HepG2 (cell line): Measurements from ENCODE around the gene FLG2. TPM values are rescaled to one million over a fixed set of nuclear protein-coding genes. Genes with fewer than 3 reads are reported as not detected.
A peak's percentile ranks its signal among the peaks of the same experiment; 100 is the strongest.

Source experiments
- ATAC-seq: fragments of 200-7000 bp; cut with Tn5 transposase; 3 replicates; pipeline ENCODE4 v1.9.1; 2020; ENCODE audit warnings: mild to moderate bottlenecking, moderate library complexity
- BruUV-seq: library from RNA; stranded (reverse); fragments of 400-500 nt; replicated peaks from 2 replicates; lab custom pipeline; 2021; lab: Mats Ljungman, UMichigan
- CTCF ChIA-PET: fragments of 300-600 bp; formaldehyde crosslinking; extraction: SDS; loops from one replicate; lab custom pipeline; 2021; ENCODE audit warnings: low total read pairs, inconsistent platforms, low intra/inter-chr PET ratio; lab: Yijun Ruan, JAX
- POLR2A ChIA-PET: fragments of 350-600 bp; sonication (Branson Sonifier 250); formaldehyde crosslinking; loops from one replicate; lab custom pipeline; 2020; ENCODE audit warnings: antibody characterized with exemption, inconsistent platforms; lab: Yijun Ruan, JAX
- DNase-seq: peaks from one replicate; pipeline ENCODE4 v3.0.0-alpha.2; 2015; ENCODE audit warnings: low spot score
- FAIRE-seq: peaks from 3 replicates; lab custom pipeline; 2011; peaks lifted over from hg19 to GRCh38; lab: Jason Lieb, UNC
- H2AFZ ChIP-seq: one replicate; pipeline ENCODE4 v1.6.1; 2011; ENCODE audit warnings: low read length, inconsistent platforms
- H3K27ac ChIP-seq: fragments of 300-600 bp; 3 replicates; pipeline ENCODE4 v1.8.0; 2011; ENCODE audit warnings: mixed run types, mild to moderate bottlenecking, mixed read lengths, low read length, inconsistent platforms; ENCODE audit not compliant: insufficient read depth; ENCODE audit errors: extremely low read length
- H3K27me3 ChIP-seq, 2 experiments: fragments of 200-600 bp in 1 of 2; 2 replicates in 1 of 2; 3 replicates in 1 of 2; pipeline versions ENCODE4 v1.6.0 to v1.8.0; 2011; ENCODE audit warnings: low read length in 2 of 2, mild to moderate bottlenecking in 2 of 2, moderate library complexity in 2 of 2, inconsistent platforms in 1 of 2; ENCODE audit not compliant: insufficient read depth in 2 of 2, control insufficient read depth in 1 of 2
- H3K36me3 ChIP-seq, 2 experiments: fragments of 200-600 bp in 1 of 2; replicated peaks in 1 of 2; 2 replicates in 1 of 2; 3 replicates in 1 of 2; pipeline versions ENCODE4 v1.5.1 to v1.8.0; 2011; ENCODE audit warnings: low read length in 2 of 2, inconsistent platforms in 1 of 2; ENCODE audit not compliant: insufficient read depth in 2 of 2, control insufficient read depth in 1 of 2
- H3K4me1 ChIP-seq: 2 replicates; pipeline ENCODE4 v1.5.1; 2012; ENCODE audit warnings: low read length, inconsistent platforms; ENCODE audit not compliant: insufficient read depth
- H3K4me2 ChIP-seq: 2 replicates; pipeline ENCODE4 v1.6.0; 2011; ENCODE audit warnings: low read depth, low read length, inconsistent platforms
- H3K4me3 ChIP-seq, 3 experiments: fragments of 200-600 bp in 1 of 3; sonication (generic), shearing (Covaris generic) in 1 of 3; replicated peaks in 1 of 3; 2 replicates each; pipeline ENCODE4 v1.5.1; 2011 to 2016; ENCODE audit warnings: low read length in 3 of 3, inconsistent platforms in 2 of 3, low read depth in 2 of 3, mild to moderate bottlenecking in 2 of 3, control low read depth in 1 of 3, mixed read lengths in 1 of 3; ENCODE audit not compliant: insufficient read depth in 1 of 3
- H3K79me2 ChIP-seq: one replicate; pipeline ENCODE4 v1.6.1; 2011; ENCODE audit warnings: low read length, inconsistent platforms; ENCODE audit not compliant: insufficient read depth
- H3K9ac ChIP-seq: 2 replicates; pipeline ENCODE4 v1.6.0; 2011; ENCODE audit warnings: mild to moderate bottlenecking, low read depth, low read length, inconsistent platforms; ENCODE audit not compliant: insufficient read depth
- H3K9me3 ChIP-seq: 2 replicates; pipeline ENCODE4 v1.5.1; 2012; ENCODE audit warnings: mild to moderate bottlenecking, low read length
- H4K20me1 ChIP-seq: 2 replicates; pipeline ENCODE4 v1.6.0; 2011; ENCODE audit warnings: inconsistent platforms, mild to moderate bottlenecking, low read length, moderate library complexity; ENCODE audit not compliant: insufficient read depth
- PHF20 ChIP-seq: sonication (generic); formaldehyde crosslinking; IDR thresholded peaks from 2 replicates; pipeline ENCODE4 v1.5.0; 2020; ENCODE audit warnings: mild to moderate bottlenecking, missing genetic modification reagents
- RARG ChIP-seq: sonication (generic); formaldehyde crosslinking; IDR thresholded peaks from 2 replicates; pipeline ENCODE4 v1.4.0; 2020; ENCODE audit warnings: low read depth, mild to moderate bottlenecking, missing genetic modification reagents
- SMC3 ChIP-seq: IDR thresholded peaks from 2 replicates; pipeline ENCODE4 v1.6.1; 2011; ENCODE audit warnings: low read length, improper control_type of control experiment
- STAG1 ChIP-seq: sonication (generic); formaldehyde crosslinking; IDR thresholded peaks from 2 replicates; pipeline ENCODE4 v1.4.0; 2020; ENCODE audit warnings: missing genetic modification reagents
- ZNF33B ChIP-seq: sonication (generic); formaldehyde crosslinking; IDR thresholded peaks from 2 replicates; pipeline ENCODE4 v1.5.1; 2020; ENCODE audit warnings: mild to moderate bottlenecking, missing genetic modification reagents
- WGBS: methylation state at CpG from one replicate; pipeline ENCODE4 v1.1.6; 2017; ENCODE audit warnings: low lambda C conversion rate; 5-methylcytosine and 5-hydroxymethylcytosine counted together
- in situ Hi-C: cut with HindIII; loops from 2 replicates; pipeline ENCODE4 v1.10.0; 2017; ENCODE audit warnings: low pct_unique_long_range_greater_than_20kb; ENCODE audit not compliant: extremely low pct_ligation_motif_present
- intact Hi-C: fragments of 100-400 bp; cut with micrococcal nuclease; formaldehyde crosslinking; loops from one replicate; pipeline ENCODE4 v1.10.0; 2022; ENCODE audit not compliant: unreplicated experiment
- polyA plus RNA-seq, 8 experiments: library from polyadenylated mRNA; depleted of rRNA in 3 of 8; stranded (reverse) in 7 of 8; unstranded in 1 of 8; fragments of >200 nt; fragmentation: Illumina TruSeq in 4 of 8; extraction: Trizol in 4 of 8; gene quantifications; 2 replicates each; pipeline versions ENCODE4 v1.2.1 to v1.2.3, GENCODE V29; 2011 to 2016; ENCODE audit warnings: low read depth in 4 of 8, missing spikeins in 1 of 8, mixed read lengths in 1 of 8; ENCODE audit not compliant: insufficient read depth in 1 of 8
- total RNA-seq, 5 experiments: library from RNA; depleted of rRNA; stranded (reverse); fragments of >200 nt; fragmentation: Illumina TruSeq; extraction: Trizol; gene quantifications; 2 replicates each; pipeline ENCODE4 v1.2.3, GENCODE V29; 2016; ENCODE audit warnings: low read depth in 1 of 5
- TF ChIP-seq, protein P1 (sequence below), 2 experiments: sonication (generic) in 1 of 2; formaldehyde crosslinking in 1 of 2; IDR thresholded peaks; 2 replicates each; pipeline versions ENCODE4 v1.4.0 to v1.6.1; 2018 to 2020; ENCODE audit warnings: missing genetic modification reagents in 2 of 2, borderline replicate concordance in 1 of 2, low read depth in 1 of 2, mild to moderate bottlenecking in 1 of 2, missing biosample characterization in 1 of 2
- TF ChIP-seq, protein P2 (sequence below): sonication (generic); formaldehyde crosslinking; IDR thresholded peaks from 2 replicates; pipeline ENCODE4 v1.5.0; 2020; ENCODE audit warnings: mild to moderate bottlenecking, missing genetic modification reagents, moderate library complexity

The FLG2 gene
- total and polyA plus RNA-seq, 2 of the 13 experiments (the other 11 are each of a cell fraction or from before 2014, with no cell fraction given), result not detected

DNA sequence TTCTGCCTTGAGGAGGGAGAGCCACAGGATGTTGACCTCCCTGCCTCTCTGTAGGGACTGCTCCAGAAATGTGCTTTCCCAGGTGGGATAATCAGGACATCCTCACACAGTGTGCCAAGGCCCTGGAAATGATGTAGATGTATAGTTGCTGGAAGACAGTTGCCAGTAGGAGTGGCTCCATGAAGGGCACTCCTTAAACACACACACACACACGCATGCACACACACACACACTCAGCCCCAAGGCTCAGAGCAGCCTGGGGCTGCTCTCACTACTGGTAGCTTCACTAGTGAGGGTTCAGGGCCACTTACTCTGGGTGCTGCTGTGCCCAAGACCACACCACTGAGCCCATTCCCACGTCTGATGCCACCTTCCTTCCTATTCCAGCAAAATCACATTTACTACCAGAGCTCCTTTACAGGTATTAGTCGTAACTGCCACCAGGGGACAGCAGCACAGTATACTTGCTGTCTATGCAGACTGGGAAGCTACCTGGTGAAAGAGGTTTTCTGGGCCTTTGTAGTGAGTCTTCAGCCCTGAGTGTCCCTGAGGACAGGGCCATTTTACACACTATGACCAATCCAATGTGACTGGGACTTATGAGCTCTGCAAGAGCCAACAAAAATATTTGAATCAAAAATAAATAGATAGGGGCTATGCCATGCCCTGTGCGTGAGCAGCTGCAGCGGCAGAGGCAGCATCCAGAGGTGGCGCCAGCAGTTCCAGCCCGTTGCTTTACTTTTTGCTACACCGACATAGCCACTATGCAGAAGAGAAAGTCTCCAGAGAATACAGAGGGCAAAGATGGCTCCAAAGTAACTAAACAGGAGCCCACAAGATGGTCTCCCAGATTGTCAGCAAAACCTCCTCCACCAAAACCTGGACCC, 39.2 kb upstream of the FLG2 start:
- H2AFZ ChIP-seq, result no peak overlapping the region
- intact Hi-C loops, result loop anchor here (1.0 to 10.0 kb wide), 3 partner anchors 42 to 996 kb away; partner anchors contain the start of gene S100A8
- BruUV-seq, result no TSS peak
- H3K36me3 ChIP-seq, result no peaks in the 10 kb centered on the region
- ChIA-PET POLR2A (no interaction called here), CTCF (interaction anchor here (0.9 to 3.7 kb wide), 3 partner anchors 42 to 63 kb away, joined by 3 to 14 read pairs (median 12); no protein-coding TSS in a partner anchor)
- no peaks in the 10 kb centered on the region for H3K9me3 ChIP-seq
- FAIRE-seq (no peak), ATAC-seq (peak; percentile 91), DNase-seq (peak; percentile 25)
- H3K9ac ChIP-seq, result no peak overlapping the region
- in situ Hi-C loops, result no loop called here
- no peak overlapping the region for H3K4me2 ChIP-seq
- no peak overlapping the region for H3K27ac ChIP-seq
- H3K4me1 ChIP-seq, result no peaks in the 10 kb centered on the region
- H3K27me3 ChIP-seq, result no peaks in the 10 kb centered on the region
- H4K20me1 ChIP-seq, result no peaks in the 10 kb centered on the region
- TF ChIP-seq PHF20 (CRISPR knock-in tag) (no peak), SMC3 (peak; percentile 66; the same call in 1 of the 2 replicates), STAG1 (CRISPR knock-in tag) (peak; percentile 23; the same call in 1 of the 2 replicates), ZNF33B (CRISPR knock-in tag) (no peak), RARG (CRISPR knock-in tag) (no peak)
- TF ChIP-seq, protein P1, sequence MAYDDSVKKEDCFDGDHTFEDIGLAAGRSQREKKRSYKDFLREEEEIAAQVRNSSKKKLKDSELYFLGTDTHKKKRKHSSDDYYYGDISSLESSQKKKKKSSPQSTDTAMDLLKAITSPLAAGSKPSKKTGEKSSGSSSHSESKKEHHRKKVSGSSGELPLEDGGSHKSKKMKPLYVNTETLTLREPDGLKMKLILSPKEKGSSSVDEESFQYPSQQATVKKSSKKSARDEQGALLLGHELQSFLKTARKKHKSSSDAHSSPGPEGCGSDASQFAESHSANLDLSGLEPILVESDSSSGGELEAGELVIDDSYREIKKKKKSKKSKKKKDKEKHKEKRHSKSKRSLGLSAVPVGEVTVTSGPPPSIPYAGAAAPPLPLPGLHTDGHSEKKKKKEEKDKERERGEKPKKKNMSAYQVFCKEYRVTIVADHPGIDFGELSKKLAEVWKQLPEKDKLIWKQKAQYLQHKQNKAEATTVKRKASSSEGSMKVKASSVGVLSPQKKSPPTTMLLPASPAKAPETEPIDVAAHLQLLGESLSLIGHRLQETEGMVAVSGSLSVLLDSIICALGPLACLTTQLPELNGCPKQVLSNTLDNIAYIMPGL (CRISPR knock-in tag; IDR thresholded peaks at IDR 0.05; ENCODE audit: borderline replicate concordance in 1 of 2, low read depth in 1 of 2), result 0 out of 4 replicates have a peak, but pooled peaks of 1 of the 2 experiments have one; percentile 23
- TF ChIP-seq, protein P2, sequence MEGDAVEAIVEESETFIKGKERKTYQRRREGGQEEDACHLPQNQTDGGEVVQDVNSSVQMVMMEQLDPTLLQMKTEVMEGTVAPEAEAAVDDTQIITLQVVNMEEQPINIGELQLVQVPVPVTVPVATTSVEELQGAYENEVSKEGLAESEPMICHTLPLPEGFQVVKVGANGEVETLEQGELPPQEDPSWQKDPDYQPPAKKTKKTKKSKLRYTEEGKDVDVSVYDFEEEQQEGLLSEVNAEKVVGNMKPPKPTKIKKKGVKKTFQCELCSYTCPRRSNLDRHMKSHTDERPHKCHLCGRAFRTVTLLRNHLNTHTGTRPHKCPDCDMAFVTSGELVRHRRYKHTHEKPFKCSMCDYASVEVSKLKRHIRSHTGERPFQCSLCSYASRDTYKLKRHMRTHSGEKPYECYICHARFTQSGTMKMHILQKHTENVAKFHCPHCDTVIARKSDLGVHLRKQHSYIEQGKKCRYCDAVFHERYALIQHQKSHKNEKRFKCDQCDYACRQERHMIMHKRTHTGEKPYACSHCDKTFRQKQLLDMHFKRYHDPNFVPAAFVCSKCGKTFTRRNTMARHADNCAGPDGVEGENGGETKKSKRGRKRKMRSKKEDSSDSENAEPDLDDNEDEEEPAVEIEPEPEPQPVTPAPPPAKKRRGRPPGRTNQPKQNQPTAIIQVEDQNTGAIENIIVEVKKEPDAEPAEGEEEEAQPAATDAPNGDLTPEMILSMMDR (CRISPR knock-in tag), result peak; percentile 55
- no peak overlapping the region for H3K4me3 ChIP-seq
- WGBS, result under 1% methylated on average over 7 of the region's 8 CpGs
- no peaks in the 10 kb centered on the region for H3K79me2 ChIP-seq
